ENCODE results near the gene IGFN1.
A peak's percentile ranks its signal among the peaks of the same experiment; 100 is the strongest.

Gene IGFN1

DNA sequence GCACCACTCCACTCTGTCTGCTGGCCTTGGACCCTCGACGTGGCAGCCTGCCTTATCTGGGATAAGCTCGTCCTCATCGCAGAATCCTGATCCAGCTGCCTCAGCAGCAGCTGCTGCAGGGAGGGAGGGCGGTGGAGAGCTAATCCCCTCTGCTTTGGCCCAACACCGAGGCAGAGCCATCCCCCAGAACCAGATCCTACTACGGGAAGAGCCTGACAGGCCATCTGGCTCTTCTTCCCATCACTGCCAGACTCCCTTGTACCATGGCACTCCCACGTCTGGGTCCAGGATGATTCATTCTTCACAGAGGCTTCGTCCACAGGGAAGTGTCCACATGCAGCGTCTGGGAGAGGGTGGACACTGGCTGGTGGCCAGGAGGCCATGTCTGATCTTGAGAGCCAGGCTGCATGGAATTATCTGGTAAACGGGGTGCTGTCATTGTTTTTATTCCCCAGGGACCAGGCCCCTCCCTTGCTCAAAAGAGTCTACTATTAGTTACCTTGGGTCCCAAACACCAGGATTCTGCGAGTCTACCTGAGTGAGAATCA lies 78.1 kb downstream of the IGFN1 start:
- DNase-seq = peak; percentile 90

DNA sequence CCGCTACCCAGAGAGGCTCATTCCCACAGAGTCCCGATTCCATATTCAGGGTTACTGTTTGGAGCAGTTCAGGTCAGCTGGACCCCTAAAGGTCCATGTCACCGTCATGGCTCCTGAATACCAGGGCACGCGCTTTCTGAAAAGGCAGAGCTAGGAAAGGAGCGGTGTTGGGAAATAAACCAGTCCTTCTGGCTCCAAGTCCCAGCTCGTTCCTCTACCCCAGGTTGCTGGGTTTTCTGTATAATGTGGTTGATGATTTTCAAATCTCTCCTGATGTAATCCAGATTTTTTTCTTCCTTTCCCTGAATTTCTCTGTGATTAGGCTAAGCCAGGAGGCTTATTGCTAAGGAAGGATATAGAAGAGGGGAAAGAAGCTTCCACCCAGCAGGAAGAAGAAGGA lies 78.7 kb downstream of the IGFN1 start:
- DNase-seq = no peak

GRCh38 chr1:201269900-201270410 lies 79.3 kb downstream of the IGFN1 start:
- DNase-seq = no peak

- DNase-seq = no peak
These were observed 80.2 kb downstream of the IGFN1 start for GRCh38 chr1:201270616-201271390.

DNA sequence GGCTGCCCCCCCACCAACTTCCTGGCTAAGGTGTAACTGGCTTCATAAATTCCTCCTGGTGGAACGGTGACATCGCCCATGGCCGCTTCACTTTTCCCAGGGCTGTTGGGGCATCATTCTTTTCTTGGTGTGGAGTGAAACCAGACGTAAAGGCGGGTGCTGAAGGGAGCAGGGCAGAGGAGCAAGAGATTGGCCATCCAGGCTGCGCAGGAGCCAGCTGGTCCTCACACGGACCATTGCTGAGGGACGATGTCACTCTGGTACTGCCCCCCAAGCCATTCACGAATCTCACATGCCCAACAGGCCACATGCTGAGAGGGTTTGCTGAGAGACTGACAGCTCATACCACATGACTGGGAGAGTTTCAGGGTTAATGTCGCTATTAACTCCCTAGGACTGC lies 82.2 kb downstream of the IGFN1 start:
- no peak for DNase-seq

GRCh38 chr1:201274616-201275252 lies 84.1 kb downstream of the IGFN1 start:
- DNase-seq = no peak

GRCh38 chr1:201275253-201275666 lies 84.6 kb downstream of the IGFN1 start:
- DNase-seq = no peak

DNA sequence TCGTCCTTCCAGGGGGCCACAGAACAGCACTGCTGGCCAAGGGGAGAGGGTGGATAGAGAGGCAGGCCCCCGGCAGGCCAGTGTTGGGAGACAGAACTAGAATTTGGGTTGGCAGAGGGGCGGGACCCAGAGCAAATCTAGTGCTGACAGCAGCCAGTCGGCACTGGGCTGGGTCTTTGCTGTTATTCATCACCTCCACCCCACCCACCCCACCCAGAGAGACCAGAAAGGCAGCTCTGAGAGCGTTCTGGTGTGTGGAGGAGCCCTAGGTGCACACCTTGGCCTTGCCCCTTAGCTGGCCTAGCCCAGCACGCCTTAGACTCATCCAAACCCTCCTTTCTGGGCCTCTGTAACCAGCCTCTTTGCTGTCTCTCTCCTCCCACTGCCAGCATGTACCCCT lies 86.3 kb downstream of the IGFN1 start:
- no peak for DNase-seq

- DNase-seq = no peak
These were observed 86.8 kb downstream of the IGFN1 start for GRCh38 chr1:201277441-201277840.

All from fibroblast of upper back skin (primary cell).